Measurements from ENCODE around the gene CDC23.
"Not testable (repeated sequence)": the region's sequence is repeated elsewhere in the genome, so short reads cannot be mapped to it uniquely, and the experiment has no call there.

CDC23 gene, protein sequence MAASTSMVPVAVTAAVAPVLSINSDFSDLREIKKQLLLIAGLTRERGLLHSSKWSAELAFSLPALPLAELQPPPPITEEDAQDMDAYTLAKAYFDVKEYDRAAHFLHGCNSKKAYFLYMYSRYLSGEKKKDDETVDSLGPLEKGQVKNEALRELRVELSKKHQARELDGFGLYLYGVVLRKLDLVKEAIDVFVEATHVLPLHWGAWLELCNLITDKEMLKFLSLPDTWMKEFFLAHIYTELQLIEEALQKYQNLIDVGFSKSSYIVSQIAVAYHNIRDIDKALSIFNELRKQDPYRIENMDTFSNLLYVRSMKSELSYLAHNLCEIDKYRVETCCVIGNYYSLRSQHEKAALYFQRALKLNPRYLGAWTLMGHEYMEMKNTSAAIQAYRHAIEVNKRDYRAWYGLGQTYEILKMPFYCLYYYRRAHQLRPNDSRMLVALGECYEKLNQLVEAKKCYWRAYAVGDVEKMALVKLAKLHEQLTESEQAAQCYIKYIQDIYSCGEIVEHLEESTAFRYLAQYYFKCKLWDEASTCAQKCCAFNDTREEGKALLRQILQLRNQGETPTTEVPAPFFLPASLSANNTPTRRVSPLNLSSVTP

DNA sequence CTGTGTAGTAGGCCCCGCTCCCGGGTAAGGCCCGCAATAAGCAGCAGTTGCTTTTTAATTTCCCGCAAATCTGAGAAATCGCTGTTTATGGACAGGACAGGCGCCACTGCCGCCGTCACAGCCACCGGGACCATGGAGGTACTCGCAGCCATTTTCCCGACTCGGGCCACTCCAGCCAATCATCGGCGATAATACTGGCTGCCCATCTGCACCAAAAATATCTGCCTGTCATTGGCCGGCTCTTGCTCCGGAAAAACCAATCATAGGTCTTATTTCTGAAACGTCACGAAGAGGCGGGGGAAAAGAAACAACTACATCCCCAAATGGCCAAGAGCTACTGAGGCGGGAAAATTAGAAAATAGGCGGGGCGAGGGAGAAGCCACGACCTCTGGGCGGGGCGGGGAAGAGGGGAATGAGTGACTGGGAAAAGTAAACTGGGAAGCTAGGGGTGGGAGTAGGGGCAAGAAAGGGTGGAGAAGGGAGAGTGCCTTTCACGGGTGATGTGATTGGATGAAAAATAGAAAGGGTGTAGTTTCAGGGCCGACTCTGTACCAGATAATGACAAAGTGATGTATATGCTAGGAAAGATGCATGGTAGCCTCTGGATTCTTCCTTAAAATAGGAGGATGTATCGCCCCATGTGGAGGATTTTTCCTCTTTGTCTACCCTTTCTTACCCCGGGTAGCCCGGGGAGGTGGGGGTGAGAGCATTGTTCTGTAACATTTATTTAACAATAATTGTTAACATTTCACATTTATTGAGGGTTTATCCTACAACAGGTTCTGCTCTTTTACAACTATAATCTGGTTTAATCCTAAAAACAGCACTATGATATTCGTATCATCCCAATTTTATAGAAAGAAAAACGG, at the start of gene CDC23:
CDC23 (minus strand) TSS at position 163 of the 869 bp plus-strand sequence; CDS start at position 152, 11 bp downstream.
- DNase-seq (ENCODE audit: low read depth), result peak; percentile 77

DNA sequence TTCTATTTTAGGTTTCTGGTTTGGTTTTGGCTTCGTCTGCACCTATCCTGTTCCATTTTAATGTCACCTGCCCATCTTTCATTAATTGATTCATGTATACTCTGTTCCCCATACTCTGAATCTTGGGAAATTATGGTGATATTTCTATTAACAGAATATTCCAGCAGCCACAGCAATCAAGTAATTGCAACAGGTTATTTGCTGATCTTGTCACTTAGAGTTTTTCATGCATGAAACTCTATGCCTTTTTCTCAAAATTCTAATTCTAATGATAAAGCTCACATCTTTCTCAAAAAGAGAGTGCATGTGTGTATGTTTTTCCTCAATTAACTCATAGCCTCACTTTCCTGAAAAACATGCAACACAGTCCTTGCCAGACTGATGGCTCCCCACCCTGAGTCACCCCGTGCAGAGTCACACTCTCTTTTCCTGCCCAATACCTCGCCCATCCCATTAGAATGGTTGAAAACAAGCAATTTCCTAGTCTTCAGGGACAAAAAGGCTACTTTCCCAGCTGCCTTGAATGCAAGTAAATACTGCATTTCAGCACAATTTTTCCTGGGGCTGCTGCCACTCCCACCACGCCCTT, 45.7 kb upstream of the CDC23 start:
- DNase-seq (ENCODE audit: low read depth), result no peak

DNA sequence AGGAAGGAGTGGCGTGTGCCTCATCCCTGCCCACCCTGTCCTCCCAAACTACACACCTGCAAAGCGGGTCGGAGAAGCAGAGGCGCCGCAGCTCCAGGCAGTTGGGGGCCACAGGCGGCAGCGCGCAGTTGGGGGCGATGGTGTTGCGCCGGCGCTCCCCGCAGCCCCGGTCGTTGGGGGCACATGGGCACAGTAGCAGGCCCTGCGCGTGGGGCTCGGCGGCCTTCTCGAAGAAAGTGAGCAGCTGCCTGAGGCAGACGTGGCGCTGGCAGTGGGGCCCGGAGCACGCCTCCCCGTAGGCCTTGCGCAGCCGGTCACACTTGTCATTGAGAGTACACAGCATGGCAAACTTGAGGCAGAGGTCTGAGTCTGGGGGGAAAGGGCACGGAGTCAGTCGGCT, 44.5 kb upstream of the CDC23 start:
- DNase-seq (ENCODE audit: low read depth), result no peak

DNA sequence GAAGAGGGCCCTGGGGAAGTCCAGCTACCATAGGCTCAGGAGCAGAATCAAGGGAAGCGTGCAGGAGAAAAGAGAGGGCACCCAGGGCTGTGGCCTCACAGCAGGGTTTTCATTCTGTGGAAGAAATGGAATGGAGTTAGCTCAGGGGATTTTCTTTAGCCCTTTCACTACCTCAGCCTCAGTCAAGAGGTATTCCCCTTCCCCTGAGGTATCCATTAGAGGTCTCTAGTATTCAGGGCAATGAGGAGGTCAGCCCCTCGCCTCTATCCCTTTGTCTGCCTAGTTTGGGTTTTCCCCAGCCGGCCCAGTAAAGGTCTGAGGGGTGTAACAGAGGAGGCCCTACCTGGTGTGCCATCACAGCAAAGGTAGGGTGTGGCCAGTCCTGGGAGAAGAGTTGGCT, 39.8 kb upstream of the CDC23 start:
- DNase-seq (ENCODE audit: low read depth), result no peak

DNA sequence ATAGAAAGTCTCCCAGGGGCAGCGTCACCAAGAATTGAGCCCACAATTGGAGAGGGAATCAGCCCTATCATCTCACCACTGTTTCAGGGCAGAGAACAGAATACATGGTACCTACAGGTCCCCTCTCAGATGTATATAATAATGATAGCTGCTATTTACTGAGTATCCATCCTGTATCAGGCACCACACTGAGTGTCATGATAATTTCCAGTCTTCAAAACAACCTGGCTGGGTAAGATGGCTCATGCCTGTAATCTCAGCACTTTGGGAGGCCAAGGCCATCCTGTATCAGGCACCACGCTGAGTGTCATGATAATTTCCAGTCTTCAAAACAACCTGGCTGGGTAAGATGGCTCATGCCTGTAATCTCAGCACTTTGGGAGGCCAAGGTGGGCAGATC, 34.7 kb upstream of the CDC23 start:
- not testable (repeated sequence) for DNase-seq (ENCODE audit: low read depth)

DNA sequence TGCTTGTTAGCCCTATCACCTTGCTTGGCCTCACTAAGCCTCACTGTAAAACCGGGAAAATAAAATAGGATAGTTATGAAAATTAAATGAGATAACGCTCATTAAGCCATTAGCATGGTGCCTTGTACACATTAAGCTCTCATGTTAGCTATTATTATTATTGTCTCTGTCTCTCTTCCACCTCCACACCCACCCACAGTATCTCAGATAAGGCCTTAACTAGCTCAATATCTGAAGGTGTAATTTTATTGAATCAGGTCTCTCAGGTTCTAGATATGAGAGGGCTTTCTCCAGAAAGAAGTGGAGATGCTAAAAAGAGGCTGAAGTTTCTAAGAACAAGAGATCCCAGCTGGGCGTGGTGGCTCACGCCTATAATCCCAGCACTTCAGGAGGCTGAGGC, 33.7 kb upstream of the CDC23 start:
- no peak for DNase-seq (ENCODE audit: low read depth)

DNA sequence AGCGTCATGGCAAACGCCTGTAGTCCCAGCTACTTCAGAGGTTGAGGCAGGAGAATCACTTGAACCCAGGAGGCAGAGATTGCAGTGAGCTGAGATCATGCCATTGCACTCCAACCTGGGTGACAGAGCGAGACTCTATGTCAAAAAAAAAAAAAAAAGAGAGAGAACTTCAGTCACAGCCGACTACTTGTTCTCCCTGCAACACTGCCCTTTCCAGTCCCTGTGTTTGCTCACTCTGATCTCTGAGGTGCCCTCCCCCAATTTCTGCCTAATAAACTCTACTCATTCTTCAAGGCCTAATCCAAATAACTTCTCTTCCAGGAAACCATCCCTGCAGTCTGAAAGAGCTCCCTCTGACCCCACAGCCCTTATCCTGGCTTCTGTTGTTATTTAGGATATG, 33.2 kb upstream of the CDC23 start:
- no peak for DNase-seq (ENCODE audit: low read depth)

DNA sequence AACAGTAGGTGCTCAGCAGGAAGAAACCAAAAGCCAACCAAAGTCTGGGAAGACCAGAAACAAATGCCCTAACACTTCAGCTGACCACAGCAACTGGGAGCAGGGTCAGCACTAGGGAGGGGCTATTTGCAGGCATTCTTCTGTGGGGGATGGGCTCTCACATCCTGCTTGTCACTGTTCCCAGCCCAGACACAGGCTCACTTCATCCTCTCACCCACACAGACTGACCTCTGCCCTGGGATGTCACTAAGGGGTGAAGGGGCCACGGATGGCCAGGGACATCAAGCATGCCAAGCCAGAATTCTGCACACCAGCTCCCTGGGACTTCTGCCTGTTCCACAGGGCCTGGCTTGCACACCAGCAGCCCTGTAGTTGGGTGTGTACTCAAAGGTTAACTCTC, 32.6 kb upstream of the CDC23 start:
- no peak for DNase-seq (ENCODE audit: low read depth)

DNA sequence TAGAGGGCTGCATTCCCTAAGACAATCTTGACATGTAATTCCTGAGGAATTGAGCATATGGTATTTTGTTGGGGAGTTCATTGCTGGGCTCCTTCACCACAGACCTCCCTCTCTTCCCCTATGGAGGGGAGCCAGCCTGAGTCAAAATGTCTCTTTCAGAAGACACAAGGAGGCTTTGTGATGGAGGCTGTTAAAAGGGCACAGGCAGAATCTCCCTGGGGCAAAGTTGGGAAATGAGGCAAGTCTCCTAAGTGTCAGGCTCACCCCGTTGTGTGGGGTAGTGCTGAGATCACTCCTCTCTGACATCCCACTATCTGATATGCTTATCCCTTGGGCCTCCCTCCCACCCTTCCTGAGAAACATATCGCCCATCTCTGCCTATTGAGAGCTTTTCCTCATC, 30.7 kb upstream of the CDC23 start:
- DNase-seq (ENCODE audit: low read depth), result no peak

DNA sequence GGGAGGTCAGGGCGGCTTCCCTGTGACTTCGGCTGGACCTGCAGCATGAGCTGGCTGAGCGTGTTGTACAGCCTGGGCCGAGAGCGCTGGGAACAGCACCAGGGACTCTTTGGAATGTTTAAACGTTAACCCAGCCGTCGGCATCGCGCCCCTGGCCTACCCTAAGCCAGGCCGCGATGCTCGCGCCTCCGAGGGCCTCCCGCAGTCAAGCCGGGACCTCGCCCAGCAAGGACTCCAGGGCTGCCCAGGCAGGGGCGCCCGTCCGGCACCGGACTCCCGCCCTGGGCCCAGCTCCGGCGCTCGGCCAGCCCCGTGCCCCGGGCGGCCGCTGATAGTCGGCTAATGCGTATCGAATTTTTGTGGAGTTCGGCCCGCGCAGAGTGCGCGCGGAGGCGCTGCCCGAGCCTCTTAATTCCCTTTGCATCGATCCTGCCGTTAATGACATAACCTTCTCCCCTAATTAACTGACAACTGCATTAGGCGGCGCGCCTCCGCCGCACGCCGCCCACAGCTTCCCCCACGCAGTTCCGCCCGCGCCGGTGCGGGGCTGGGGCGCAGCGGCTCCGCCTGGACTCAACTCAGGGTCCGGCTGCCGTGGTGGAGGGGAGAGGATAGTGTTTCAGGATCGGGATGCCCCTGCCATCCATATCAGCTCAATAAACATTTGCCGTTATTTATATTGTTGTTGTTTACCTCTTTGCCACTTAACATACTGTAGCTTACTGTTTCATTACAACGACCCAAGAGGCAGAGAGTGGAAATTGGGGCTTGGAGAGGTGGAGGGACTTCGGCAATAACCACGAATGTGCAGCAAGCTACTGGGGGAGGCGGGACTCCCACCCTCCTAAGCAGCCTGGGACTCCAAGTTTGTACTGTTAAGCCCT, 28.8 kb upstream of the CDC23 start:
- no peak for DNase-seq (ENCODE audit: low read depth)

DNA sequence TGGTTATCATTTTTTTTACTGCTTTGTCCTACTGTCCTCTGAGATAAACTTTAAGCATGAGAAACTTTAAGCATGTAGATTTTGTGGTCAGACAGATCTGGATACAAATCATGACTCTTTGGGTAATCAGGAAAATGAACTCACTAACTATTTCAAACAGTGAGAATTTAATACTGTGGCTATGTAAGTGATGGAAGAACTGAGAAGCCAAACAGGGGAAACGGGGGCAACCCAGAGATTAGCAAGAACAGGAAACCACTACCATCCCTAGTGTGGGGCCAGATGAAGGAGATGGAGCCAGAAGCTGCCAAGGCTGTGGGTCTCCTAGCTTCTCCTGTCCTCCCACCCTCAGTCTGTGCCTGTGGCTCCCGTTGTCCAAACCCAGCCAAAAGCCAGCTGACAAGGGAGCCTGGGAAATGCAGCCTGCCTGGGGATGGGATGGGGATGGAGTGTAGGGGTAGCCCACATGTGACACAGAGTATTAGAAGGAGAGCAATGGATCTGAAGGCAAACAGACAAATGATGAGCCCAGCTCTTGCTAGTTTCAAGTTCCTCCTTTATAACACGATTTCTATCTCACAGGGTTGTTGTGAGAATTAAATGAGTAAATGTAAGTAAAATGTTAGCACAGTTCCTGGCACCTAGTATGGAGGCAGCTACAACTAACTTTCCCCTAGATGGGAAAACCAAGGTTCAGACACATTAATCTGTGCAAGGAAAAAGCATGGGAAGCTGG, 27.7 kb upstream of the CDC23 start:
- DNase-seq (ENCODE audit: low read depth), result no peak

DNA sequence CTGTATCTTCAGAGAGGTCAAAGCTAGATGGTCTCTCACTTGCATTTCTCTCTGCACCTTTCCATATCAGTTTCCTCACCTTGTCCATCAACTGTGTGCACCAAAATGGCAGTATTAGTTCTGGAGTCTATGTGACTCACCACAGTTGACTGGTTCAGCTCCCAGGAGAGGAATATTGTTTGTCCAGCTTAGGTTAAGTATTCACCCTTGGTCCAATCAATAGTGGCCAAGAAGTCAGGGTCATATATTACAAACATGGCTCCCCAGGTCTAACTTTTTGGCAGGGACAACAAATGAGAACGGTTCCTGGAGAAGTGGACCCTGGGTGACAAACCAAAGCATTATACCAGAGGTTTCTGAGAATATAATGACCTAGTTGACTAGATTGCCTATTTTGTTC, 24.9 kb upstream of the CDC23 start:
- DNase-seq (ENCODE audit: low read depth), result no peak

DNA sequence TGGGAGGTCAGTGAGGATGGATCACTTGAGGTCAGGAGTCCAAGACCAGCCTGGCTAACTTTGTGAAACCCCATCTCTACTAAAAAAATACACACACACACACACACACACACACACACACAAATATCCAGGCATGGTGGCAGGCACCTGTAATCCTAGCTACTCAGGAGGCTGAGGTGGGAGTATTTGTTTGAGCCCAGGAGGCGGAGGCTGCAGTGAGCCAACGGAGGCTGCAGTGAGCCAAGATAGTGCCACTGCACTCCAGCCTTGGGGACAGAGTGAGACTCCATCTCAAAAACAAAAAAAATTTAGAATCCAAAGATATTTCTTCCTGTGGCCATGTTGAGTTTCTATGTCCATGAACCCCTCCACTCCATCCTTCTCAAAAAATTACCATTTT, 21.5 kb upstream of the CDC23 start:
- no peak for DNase-seq (ENCODE audit: low read depth)

DNA sequence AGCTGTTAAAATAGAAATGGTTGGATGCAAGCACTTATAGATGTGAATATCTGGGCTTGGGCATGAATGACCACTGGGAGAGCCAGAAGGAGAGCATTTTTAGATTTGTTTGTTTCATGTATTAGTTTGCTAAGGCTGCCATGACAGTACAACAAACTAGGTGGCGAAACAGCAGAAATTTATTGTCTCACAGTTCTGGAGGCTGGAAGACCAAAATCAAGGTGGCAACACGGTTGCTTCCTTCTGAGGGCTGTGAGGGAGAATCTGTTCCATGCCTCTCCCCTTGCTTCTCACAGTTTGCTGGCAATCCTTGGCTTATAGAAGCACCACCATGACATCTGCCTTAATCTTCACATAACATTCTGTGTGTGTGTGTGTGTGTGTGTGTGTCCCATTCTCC, 20.2 kb upstream of the CDC23 start:
- DNase-seq (ENCODE audit: low read depth), result no peak

DNA sequence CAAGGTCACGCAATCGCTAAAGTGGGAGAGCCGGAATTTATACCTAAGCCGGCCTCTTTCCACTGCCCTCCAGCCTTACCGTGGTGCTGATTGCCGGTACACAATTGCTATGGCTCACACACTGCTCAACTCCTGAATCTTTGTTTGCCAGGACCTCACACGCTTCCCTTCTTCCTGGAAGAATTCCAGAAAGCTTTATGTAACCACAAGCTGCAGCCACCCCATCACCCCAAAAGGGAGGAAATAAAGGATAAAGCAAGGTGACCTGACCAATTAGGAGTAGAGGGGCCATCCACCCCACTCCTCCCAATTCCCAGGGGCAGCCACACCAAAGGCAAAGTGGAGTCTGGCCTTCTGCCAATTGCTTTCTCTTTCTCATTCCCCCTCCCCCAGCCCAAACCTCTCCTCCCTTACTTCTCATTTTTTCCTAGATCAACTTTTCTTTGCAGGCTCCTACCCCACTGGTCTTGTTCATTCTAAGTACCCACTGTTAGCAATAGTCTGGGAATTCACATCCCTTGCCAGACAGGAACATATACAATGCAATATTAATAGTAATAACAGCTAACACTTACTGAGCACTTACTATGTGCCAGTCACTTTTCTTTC, 18.0 kb upstream of the CDC23 start:
- DNase-seq (ENCODE audit: low read depth), result no peak

DNA sequence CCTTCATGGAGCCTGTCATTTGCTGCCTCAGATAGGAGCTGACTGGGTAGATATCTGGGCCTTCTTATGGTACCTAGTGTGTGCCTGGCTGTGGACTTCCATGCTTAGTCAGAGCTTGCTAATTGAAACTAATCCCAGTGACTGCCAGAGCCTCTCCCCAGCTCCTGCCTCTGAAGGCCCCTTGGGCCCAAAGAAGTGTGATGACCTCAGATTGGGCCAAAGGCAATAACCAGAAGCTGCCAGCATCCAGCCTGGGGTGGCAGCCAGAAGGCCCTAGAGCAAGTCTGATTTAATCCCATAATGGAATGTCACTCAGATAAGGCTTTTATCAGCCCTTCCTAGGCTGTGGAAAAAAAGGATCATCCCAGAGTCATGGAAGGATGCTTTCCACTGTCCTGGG, 17.1 kb upstream of the CDC23 start:
- no peak for DNase-seq (ENCODE audit: low read depth)

DNA sequence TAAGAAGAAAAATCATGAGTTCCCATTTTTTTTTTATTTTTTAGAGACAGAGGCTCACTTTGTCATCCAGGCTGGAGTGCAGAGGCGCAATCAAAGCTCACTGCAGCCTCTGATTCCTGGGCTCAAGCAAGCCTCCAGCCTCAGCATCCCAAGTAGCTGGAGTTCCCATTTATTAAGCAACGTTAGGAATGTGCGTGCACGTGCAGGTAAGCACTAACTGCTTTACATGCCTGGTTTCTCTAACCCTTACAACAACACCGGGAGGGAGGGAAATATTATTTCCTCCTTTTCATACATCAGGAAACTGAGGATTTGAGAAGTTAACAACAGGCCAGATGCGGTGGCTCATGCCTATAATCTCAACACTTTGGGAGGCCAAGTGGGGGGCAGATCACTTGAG, 16.3 kb upstream of the CDC23 start:
- no peak for DNase-seq (ENCODE audit: low read depth)

DNA sequence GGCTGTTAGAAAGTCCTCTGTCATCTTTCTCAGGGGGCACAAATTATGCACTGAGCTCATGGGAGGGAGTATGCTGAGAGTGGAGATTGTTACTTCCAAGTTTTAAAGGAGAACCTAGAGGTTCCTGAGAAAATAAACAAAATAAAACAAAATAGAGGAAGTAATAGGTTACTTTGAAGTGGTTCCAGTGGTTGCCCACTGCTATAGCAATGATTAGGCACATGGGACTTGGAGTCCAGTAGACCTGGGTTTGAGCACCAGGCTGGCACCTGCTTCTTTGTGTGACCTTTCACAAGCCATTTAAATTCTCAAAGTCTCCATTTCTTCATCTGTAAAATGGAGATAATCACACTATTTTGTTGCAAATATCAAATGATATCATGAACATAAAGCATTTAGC, 13.8 kb upstream of the CDC23 start:
- DNase-seq (ENCODE audit: low read depth), result no peak

DNA sequence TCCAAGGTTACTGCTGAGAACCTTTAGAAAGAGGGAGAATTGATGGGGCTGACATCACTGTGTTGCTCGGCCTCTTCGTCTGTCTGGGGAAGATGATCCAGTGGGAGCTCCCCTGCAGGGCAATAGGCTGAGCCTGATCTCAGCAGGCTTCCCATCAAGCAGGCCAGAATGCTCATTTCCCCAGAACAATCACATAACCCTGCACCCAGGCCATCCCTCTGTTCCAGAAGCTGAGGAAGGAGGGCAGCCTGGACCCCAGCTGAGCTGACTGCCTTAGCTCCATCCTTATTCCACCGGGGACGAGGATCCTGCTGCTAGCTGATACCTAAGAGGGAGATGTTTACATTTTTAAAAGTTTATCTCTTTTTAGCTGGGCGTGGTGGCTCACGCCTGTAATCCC, 11.6 kb upstream of the CDC23 start:
- DNase-seq (ENCODE audit: low read depth), result no peak

DNA sequence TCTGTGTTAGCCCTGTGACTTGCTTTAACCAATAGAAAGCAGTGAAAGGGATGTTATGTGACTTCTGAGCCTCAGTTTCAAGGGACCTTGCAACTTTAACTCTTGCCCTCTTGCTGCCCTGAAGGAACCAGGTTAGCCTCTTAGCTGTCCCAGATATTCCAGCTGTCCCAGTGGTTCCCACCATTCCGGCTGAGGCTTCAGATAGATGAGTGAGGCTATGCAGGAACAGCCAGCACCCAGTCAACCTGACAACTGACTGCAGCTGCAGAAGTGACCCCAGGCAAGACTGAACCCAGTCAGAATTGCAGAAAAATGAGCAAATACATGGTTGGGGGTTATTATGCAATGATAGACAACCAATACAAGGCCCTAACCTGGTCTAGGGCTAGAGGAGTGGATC, 10.4 kb upstream of the CDC23 start:
- no peak for DNase-seq (ENCODE audit: low read depth)
